GM18858 (cell line): ENCODE data around the gene RFX1.
"Not testable (repeated sequence)": the region's sequence is repeated elsewhere in the genome, so short reads cannot be mapped to it uniquely, and the experiment has no call there.

Experiments used
- ATAC-seq: cut with Tn5 transposase; IDR thresholded peaks from one replicate; pipeline ENCODE4 v1.9.1; 2021; ENCODE audit not compliant: unreplicated experiment

RFX1 gene

DNA sequence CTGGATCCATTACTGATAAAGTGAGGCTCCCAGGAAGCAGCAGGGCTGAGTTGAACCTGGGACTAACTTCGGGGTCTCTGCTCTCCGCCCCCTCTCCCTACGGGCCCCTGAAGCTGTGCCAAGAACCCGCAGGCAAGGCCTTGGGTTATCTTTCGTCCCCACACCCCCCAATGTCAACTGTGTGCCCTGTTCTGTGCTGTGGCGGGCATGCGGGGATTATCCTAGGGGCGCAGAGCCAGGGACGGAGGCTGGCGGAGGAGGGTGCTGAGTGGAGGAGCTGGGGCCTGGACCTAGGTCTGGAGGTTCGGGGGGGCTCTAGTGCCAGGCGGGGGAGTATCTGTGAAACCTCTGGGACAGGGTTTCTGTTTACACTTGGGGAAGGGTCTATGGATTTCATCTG lies 26.4 kb downstream of the RFX1 start:
- no peak for ATAC-seq

DNA sequence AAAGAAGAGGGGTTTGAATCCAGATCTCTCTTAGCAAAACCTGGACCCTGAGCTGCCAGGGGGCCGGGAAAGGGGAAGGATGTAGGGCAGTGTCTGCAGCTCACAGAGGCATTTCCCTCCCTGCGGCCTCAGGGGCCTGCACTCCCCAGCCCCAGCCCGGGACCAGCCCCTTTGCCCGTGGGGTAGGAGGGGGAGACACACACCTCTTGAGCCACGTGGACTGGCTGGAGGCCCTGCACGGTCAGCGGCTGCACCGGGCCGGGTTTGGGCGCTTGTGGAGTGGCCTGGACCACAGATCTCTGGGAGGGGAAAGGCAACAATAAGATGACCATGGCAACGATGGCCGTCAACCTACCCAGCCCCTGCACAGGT lies 26.9 kb downstream of the RFX1 start:
- ATAC-seq, result no peak

DNA sequence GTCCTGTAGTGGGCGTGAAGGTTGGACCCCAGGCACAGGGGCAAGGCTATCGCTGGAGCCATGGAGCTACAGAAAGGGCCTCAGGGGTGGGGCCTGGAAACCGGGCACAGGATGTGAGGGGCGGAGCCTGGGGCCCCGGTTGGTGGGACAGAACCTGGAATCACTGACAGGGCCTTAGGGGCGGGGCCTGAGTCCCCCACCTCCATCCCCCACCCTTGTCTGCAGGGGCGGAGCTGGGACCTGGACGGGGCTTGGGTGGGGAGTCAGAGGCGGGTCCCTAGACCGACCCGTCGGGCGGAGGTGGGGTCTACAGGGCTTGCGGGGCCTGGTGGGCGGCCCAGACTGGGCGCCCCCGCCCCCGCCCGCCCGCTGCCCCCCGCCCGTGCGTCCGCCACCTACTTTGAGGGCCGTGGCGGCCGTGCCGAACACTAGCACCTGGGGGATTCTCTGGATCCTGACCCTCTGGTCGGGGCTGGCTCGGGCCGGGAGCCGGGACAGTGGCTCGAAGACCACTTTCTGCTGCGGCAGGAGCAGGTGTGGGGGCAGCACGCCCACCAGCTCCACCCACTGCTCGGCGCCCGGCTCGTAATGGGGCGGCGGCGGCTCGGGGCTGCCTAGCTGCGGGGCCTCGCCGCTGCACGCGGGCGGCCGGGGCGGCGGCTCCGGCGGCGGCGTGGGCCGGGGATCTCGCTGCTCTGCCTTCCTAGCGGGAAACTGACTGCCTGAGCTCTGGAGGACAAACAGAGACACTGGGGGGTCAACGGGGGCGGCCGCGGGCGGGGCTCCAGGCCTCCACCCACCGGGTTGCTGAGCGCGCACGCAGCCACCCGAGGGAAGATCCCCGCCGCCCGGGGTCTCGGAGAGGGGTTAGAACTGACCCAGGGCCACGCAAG lies 27.5 kb downstream of the RFX1 start:
- ATAC-seq, result no peak

DNA sequence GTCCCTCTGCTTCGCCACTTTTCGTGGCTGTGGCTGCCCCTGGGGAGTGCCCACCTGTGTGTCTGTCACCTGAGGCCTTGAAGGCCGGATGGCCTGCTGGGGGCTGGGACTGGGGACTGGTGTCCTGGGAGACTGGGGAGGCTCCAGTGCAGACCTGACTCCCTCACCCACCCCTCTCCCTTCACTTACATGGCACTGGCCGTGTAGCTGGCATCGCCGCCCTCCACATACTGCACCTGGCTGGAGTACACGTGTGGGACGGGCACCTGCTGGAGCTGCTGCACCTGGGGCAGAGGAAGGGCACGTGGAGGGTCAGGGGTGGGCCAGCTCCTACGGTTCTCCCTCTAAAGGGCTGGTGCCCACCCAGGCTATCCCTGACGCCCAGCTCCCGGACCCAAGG lies 28.3 kb downstream of the RFX1 start:
- no peak for ATAC-seq

DNA sequence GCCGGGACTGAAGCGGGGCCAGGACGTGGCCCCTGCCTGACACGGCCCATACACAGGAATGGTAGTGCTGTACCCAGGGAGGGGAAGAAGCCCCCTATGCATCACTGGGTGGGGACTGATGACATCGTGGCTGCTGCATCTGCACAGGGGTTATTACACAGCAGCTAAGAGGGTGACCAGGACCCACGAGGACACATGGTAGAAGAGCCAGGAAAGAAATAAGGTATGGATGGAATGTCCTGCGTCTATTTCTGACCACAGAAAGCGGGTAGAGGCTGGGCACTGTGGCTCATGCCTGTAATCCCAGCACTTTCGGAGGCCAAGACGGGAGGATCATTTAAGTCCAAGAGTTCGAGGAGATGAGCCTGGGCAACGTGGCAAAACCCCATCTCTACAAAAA lies 29.7 kb downstream of the RFX1 start:
- no peak for ATAC-seq

DNA sequence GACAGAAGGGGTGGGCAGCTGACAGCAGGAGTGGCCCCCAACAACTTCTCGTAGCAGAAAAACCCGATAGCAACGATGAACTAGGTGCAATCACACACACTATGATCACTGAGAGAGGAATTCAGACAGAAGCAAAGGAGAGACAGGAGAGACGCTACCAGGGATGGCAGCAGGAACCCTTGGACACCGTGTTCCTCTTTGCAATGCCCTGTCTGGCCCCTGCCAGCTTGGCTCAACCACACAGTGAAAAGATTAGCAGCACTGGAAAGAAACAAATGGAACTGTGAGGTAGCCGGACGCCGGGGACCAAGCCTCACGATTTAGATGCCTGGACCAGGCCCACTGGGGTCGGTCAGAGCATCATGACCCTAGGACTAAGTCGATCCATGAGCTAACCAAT lies 30.2 kb downstream of the RFX1 start:
- no peak for ATAC-seq

DNA sequence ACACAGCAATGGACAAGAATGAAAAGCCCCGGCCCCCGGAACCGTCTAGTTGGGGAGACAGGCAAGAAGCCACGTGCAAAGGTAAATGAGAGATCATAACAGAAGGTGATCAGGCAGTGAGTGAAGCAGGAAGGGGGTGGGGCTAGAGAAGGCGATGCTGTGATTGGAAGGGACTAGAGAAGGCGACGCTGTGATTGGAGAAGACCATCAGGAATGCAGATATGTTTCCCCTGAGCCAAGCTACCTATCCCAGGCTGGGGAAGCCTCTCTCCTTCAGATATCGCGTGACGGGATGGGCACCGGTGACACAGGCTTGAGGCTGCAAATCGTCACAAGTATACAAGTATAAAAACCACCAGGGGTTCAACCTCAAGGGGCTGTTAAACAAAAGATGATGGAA lies 32.0 kb downstream of the RFX1 start:
- no peak for ATAC-seq

DNA sequence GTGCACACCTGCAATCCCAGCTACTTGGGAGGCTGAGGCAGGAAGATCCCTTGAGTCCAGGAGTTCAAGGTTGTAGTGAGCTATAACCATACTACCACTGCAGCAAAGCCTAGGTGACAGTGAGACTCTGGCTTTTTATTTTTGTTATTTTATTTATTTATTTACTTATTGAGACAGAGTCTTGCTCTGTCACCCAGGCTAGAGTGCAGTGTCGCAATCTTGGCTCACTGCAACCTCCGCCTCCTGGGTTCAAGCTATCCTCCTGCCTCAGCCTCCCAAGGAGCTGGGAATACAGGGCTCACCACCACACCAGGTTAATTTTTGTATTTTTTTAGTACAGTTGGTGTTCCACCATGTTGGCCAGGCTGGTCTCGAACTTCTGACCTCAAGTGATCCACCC lies 32.6 kb downstream of the RFX1 start:
- ATAC-seq, result not testable (repeated sequence)

DNA sequence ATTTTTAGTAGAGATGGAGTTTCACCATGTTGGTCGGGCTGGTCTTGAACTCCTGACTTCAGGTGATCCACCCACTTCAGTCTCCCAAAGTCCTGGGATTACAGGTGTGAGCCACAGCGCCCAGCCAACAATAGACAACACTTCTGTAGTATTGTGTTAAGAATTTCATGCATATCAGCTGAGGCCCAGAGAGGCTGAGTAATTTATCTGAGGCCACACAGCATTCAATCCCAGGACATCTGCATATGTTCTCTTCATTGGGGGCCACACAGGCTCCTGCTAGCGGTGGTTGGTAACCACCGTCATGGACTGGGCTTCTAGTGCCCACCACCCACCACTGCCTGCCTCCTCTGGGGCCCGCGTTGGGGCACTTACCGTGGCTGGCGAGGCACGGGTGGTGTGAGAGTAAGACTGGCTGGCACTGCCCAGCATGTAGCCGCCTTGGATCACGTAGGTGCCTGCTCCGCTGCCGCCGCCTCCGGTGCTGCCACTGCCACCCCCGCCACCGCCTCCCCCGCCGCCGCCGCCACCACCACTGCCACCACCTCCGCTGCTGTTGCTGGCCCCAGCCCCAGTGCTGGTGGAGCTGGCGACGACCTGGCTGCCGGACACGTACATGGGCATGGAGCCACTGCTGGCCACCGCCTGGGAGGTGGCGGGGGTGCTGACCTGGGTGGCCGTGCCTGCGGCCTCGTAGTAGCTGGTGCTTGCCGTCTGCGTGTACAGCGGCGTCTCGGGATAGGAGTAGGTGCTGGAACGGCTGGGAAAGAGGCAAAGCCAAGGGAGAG lies 33.6 kb downstream of the RFX1 start:
- no peak for ATAC-seq

DNA sequence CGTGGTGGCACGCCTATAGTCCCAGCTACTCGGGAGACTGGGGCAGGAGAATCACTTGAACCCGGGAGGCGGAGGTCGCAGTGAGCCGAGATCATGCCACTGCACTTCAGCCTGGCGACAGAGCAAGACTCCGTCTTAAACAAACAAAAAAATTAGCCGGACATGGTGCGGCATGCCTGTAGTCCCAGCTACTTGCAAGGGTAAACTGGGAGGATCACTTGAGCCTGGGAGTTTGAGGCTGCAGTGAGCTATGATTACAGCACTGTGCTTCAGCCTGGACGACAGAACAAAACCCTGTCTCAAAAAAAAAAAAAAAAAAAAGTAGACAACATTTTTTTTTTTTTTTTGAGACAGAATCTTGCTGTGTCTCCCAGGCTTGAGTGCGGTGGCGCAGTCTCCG lies 34.3 kb downstream of the RFX1 start:
- not testable (repeated sequence) for ATAC-seq

DNA sequence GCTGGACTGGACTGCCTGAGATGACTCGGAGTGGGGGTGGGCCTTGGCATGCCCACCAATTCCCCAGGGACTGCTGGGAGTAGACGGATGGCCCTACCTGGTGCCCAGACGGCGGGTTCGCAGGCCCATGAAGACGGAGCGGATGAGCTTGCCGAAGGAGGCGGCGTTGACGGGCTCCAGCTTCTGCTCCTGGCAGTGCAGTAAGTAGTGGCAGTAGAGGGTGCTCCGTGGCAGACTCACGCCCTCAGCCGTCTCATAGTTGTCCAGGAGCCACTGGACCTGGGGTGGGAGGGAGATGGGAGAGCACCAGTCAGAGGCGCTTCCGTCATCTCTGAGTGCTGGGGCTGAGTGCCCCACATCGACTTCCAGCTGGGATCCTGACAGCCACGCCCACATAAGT lies 36.2 kb downstream of the RFX1 start:
- ATAC-seq, result no peak

DNA sequence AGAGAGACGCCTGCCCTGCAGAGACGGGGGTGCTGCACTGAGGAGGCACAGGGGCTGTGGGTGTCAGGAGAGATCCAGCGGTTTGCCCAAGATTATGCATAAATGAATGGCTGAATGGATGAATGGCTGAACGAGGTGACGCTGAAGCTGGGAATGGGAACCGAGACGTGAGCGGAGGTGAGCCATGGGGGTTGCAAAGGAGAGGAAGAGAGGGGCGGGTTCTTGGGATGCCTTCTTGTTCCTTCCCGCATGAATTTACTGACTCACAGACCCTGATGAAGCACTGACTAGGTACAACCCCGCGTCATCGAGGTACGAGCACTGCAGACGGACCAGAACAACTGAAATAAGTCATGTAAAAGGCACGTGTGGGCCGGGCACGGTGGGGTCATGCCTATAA lies 37.1 kb downstream of the RFX1 start:
- ATAC-seq, result no peak

DNA sequence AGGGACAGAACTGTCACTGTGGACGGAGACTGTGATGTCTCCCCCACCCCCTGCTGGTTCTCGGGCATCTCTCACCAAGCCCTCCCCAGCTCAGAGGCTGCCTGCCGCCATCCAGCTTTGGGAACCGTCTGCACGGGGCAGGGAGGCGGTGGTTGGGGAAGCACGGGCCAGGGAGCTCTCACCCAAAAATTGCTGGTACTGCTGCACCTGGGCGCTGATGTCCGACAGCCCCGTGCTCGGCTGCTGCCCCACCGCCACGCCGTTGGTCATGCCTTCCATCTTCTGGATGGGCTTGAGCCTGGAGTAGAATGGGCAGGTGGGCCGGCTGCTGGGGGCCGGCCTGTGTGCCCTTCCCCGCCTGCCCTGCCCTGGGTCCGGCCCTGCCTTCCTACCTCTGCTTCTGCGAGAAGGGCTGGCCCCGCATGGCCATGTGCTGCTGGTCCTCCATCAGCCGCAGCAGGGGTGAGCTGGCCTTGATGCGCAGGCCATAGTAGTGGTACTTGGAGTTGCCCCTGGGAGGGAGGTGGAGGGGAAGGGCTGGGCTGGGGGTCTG lies 37.7 kb downstream of the RFX1 start:
- ATAC-seq, result no peak

DNA sequence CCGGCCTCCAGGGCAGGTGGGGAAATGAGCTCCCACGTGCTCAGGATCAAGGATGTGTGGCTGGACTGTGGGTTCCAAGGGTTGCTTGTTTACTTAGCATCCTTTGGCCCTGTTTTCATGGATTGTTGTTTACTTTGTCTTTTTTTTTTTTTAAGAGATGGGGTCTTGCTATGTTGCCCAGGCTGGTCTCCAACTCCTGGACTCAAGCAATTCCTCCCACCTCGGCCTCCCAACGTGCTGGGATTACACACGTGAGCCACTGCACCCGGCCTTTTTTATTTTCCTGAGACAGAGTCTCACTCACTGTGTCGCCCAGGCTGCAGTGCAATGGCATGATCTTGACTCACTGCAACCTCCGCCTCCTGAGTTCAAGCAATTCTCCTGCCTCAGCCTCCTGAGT lies 38.9 kb downstream of the RFX1 start:
- not testable (repeated sequence) for ATAC-seq

DNA sequence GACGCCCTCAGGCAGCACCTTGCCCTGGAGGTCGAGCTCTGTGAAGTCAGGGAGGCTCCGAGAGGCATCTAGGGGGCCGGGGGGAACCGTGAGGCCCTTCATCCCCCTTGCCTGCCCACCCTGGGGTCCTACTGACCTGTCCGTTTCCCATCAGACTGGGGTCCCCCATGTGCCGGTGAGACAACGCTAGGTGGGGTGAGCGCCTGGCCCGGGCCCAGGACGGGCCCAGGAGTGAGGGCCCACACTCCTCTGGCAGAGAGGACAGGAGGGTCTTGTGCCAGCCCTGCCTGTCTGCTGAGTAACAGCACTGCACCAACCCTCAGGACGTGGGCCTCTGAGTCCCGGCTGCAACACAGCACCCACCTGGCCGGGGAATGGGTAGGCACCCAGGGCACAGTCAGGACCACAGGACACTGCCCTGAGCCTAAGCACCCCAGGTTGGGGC lies 39.4 kb downstream of the RFX1 start:
- no peak for ATAC-seq

DNA sequence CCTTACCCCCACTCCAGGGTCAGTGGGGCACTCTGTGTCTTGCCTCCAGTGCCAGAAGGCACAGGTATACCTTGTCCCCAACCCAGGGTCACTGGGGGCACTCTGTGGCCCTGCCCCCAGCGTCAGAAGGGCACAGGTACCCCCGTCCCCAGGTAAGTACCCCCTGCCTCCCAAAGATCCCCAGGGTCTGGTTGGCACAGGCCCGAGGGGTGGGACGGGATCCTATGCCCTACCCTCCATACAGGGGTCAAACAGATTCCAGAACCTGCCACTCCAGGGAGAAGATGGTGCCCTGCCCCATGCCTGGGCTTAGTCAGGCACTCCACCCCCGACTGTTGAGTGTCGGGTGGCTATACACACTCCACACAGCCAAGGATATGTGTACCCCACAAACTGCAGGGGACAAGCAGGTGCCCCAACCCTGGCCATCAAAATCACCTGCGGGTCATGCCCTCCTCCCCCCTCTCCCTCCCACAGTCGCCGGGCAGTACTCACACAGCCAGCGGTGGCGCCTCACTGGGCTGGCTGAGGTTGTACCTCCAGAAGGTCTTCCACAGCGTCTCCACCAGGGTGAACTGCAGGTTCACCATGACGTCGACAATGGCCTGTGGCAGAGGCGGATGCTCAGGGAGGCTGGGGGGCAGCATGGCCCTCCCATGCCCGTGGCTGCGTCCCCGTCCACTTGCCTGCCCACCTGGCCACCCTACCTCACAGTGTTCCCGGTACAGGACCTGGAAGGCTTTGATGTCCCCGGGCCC lies 40.0 kb downstream of the RFX1 start:
- ATAC-seq, result no peak

DNA sequence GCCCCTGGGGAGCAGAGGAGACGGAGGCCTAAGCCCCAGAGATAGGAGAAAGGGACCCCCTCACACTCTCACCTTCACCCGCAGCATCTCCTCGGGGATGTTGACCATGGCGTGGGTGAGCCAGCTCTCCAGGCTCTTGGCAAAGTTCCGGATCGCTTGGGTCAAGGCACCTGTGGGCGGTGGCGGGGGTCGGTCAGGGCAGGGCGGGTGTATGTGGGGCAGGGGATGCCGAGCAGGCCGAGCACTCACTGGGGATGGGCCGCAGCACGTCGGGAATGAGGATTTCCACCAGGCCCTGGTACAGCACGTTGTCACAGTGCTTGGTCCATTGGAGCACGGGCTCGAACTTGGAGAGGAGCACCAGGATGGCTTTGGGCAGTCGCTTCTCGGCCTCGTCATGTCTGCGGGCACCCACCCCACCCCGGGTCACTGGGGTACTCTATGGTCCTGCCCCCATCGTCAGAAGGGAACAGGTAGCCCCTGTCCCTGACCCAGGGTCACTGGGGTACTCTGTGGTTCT lies 40.7 kb downstream of the RFX1 start:
- no peak for ATAC-seq

DNA sequence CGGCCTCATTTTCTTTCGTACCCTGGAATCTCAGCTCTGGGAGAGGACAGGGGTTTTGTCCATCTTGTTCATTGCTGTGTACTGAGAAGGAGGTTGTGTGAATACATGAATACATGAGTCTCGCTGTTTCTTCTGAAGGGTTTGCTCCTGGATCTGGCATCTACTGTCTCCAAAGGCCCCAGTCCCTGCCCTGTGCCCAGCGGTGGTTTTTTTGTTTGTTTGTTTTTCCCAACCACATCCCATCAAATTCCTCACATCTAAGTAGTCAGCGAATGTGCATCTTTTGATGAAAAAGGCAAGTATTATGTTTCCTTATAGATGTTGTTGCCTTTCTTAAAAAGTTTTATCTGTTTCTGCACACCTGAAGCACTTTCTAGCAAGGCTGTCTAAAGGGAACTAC lies 41.3 kb downstream of the RFX1 start:
- ATAC-seq, result no peak

DNA sequence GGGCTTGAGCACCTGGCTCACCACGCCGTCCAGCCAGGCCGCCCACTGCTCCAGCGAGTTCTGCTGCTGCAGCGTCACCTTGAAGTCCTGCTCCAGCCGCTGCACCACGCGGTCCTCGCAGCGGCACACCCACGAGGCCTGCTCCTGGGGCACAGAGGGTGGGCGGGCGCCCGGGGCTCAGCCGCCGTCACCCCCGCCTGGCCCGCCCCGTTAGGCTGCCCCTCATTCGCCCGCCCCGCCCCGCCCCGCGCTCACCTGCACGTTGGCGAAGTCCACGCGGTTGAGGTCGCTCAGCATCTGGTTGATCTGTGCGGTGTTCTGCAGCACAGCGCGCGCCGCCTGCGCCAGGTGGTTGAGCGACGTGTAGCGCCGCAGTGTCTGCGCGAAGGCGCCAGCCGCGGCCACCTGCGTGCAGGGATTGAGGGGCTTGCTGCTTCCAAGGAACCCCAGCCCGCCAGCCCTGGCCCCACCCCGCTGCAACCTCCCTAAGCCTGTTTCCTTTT lies 42.5 kb downstream of the RFX1 start:
- no peak for ATAC-seq

DNA sequence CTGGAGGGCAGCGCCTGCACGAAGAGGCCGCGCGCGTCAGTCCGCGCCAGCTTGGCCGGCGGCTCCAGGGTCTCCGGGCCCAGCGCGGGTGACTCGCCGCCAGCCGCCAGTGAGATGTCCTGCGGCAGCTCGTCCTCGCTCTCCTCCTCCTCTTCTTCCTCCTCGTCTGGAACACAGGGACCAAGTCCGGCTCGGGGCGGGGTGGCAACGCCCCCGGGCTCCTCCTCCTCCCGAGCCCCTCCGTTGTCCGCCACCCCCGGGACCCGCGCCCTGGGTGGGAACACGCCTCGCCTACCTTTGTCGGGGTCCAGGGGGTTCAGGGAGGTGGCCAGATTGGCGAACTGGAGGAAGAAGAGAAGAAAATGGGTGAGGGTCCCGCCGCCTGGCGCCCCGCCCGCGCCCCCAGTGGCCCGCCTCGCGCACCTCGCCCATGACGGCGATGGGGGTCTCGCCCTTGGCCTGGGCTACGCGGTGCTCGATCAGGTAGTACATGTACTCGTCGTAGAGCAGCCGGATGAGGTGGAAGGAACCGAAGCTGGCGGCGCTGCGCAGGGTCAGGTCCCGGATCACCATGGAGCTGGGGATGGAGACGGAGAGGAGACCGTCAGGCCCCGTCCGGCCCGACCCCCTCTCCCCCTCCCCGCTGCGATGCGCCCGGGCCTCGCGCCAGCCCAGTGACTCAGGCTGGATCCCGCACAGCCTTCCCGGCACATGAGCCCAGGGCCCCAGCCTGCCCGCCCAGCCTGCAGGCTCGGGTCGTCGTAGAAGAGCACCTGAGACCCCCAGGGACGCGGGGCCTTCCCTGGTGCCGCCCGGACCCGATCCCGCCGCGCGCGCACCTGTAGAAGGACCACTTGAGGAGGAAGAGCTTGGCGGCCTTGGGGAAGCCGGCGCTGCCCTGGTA lies 43.2 kb downstream of the RFX1 start:
- no peak for ATAC-seq
